H9 (cell line): ENCODE measurements around the gene TMED10. TPM values are rescaled to one million over a fixed set of nuclear protein-coding genes. Genes with fewer than 3 reads are reported as not detected.
A peak's percentile ranks its signal among the peaks of the same experiment; 100 is the strongest.

Source experiments
- DNase-seq: peaks from one replicate; pipeline ENCODE4 v3.0.0-alpha.2; 2017
- H2AFZ ChIP-seq: one replicate; pipeline ENCODE4 v1.6.1; 2013; ENCODE audit warnings: mild to moderate bottlenecking, low read length, control low read depth, moderate library complexity
- H2AK5ac ChIP-seq: 2 replicates; pipeline ENCODE4 v1.6.1; 2013; ENCODE audit warnings: low read length, control low read depth, mixed read lengths; ENCODE audit not compliant: insufficient read length
- H2BK120ac ChIP-seq: one replicate; pipeline ENCODE4 v1.6.1; 2013; ENCODE audit warnings: low read depth, mild to moderate bottlenecking, low read length, control low read depth, inconsistent platforms; ENCODE audit not compliant: poor library complexity, severe bottlenecking
- H2BK12ac ChIP-seq: 2 replicates; pipeline ENCODE4 v1.6.1; 2013; ENCODE audit warnings: low read length, control low read depth, mixed read lengths, low read depth; ENCODE audit not compliant: insufficient read length
- H2BK15ac ChIP-seq: 2 replicates; pipeline ENCODE4 v1.6.1; 2013; ENCODE audit warnings: low read depth, low read length, control low read depth
- H2BK20ac ChIP-seq: one replicate; pipeline ENCODE4 v1.6.1; 2013; ENCODE audit warnings: low read depth, mild to moderate bottlenecking, low read length, control low read depth, inconsistent platforms; ENCODE audit not compliant: poor library complexity, severe bottlenecking
- H2BK5ac ChIP-seq: 2 replicates; pipeline ENCODE4 v1.6.1; 2013; ENCODE audit warnings: low read length, control low read depth, mixed read lengths; ENCODE audit not compliant: insufficient read length
- H3K14ac ChIP-seq: 2 replicates; pipeline ENCODE4 v1.6.1; 2013; ENCODE audit warnings: low read length, control low read depth; ENCODE audit not compliant: insufficient read depth
- H3K18ac ChIP-seq: 2 replicates; pipeline ENCODE4 v1.6.1; 2013; ENCODE audit warnings: low read depth, mild to moderate bottlenecking, mixed read lengths, low read length, control low read depth; ENCODE audit not compliant: insufficient read length
- H3K23ac ChIP-seq: 2 replicates; pipeline ENCODE4 v1.6.1; 2013; ENCODE audit warnings: low read length, control low read depth, mixed read lengths, low read depth; ENCODE audit not compliant: insufficient read length
- H3K23me2 ChIP-seq: 2 replicates; pipeline ENCODE4 v1.6.1; 2013; ENCODE audit warnings: low read depth, mild to moderate bottlenecking, mixed read lengths, low read length, control low read depth; ENCODE audit not compliant: insufficient read length, poor library complexity, severe bottlenecking
- H3K27ac ChIP-seq: 2 replicates; pipeline ENCODE4 v1.5.1; 2013; ENCODE audit warnings: low read length, control low read depth, mixed read lengths, low read depth; ENCODE audit not compliant: insufficient read length
- H3K27me3 ChIP-seq: 2 replicates; pipeline ENCODE4 v1.6.1; 2013; ENCODE audit warnings: low read length, control low read depth, inconsistent platforms; ENCODE audit not compliant: insufficient read depth
- H3K4ac ChIP-seq: 2 replicates; pipeline ENCODE4 v1.6.1; 2013; ENCODE audit warnings: low read depth, mild to moderate bottlenecking, control low read depth, inconsistent platforms, low read length, moderate library complexity
- H3K4me1 ChIP-seq: 2 replicates; pipeline ENCODE4 v1.6.1; 2013; ENCODE audit warnings: low read length, control low read depth, inconsistent platforms; ENCODE audit not compliant: insufficient read depth
- H3K4me2 ChIP-seq: 2 replicates; pipeline ENCODE4 v1.6.1; 2013; ENCODE audit warnings: low read length, control low read depth, mixed read lengths; ENCODE audit not compliant: insufficient read length, insufficient read depth
- H3K56ac ChIP-seq: 2 replicates; pipeline ENCODE4 v1.6.1; 2013; ENCODE audit warnings: low read depth, mild to moderate bottlenecking, mixed read lengths, low read length, control low read depth; ENCODE audit not compliant: insufficient read length
- H3K79me1 ChIP-seq: 2 replicates; pipeline ENCODE4 v1.6.1; 2013; ENCODE audit warnings: low read depth, mild to moderate bottlenecking, moderate library complexity, low read length, control low read depth, inconsistent platforms; ENCODE audit not compliant: insufficient read depth, poor library complexity, severe bottlenecking
- H3K79me2 ChIP-seq: 2 replicates; pipeline ENCODE4 v1.6.1; 2013; ENCODE audit warnings: low read length, control low read depth, inconsistent platforms; ENCODE audit not compliant: insufficient read depth
- H3K9ac ChIP-seq: 2 replicates; pipeline ENCODE4 v1.6.1; 2013; ENCODE audit warnings: low read length, control low read depth, mixed read lengths; ENCODE audit not compliant: insufficient read length; ENCODE audit errors: extremely low read depth
- H3K9me3 ChIP-seq: one replicate; pipeline ENCODE4 v1.6.1; 2013; ENCODE audit warnings: low read depth, low read length, inconsistent platforms; ENCODE audit not compliant: control insufficient read depth
- H3T11ph ChIP-seq: one replicate; pipeline ENCODE4 v1.6.1; 2013; ENCODE audit warnings: mild to moderate bottlenecking, low read length, control low read depth, inconsistent platforms
- H4K20me1 ChIP-seq: one replicate; pipeline ENCODE4 v1.6.1; 2013; ENCODE audit not compliant: control insufficient read depth, insufficient read length, insufficient read depth
- H4K5ac ChIP-seq: 2 replicates; pipeline ENCODE4 v1.6.1; 2013; ENCODE audit warnings: low read depth, mild to moderate bottlenecking, mixed read lengths, low read length, control low read depth; ENCODE audit not compliant: insufficient read length
- H4K8ac ChIP-seq: replicated peaks from 2 replicates; pipeline ENCODE4 v1.6.1; 2013; ENCODE audit warnings: low read length, control low read depth, mixed read lengths, low read depth; ENCODE audit not compliant: insufficient read length
- H4K91ac ChIP-seq: 2 replicates; pipeline ENCODE4 v1.6.1; 2013; ENCODE audit warnings: low read depth, mild to moderate bottlenecking, moderate library complexity, mixed read lengths, low read length, control low read depth; ENCODE audit not compliant: insufficient read length
- H3K27ac Mint-ChIP-seq, 3 experiments: 2 replicates in 2 of 3; 3 replicates in 1 of 3; pipeline ENCODE4 v1.8.0; 2020 to 2021; ENCODE audit warnings: mixed read lengths in 3 of 3, mild to moderate bottlenecking in 1 of 3, moderate library complexity in 1 of 3
- H3K27me3 Mint-ChIP-seq: 2 replicates; pipeline ENCODE4 v1.8.0; 2021; ENCODE audit warnings: low read depth, mild to moderate bottlenecking, moderate library complexity, mixed read lengths
- H3K36me3 Mint-ChIP-seq, 3 experiments: 2 replicates in 2 of 3; 3 replicates in 1 of 3; pipeline ENCODE4 v1.8.0; 2020 to 2021; ENCODE audit warnings: low read depth in 3 of 3, mixed read lengths in 3 of 3; ENCODE audit not compliant: insufficient read depth in 1 of 3
- H3K4me1 Mint-ChIP-seq, 2 experiments: 2 replicates each; pipeline ENCODE4 v1.8.0; 2020; ENCODE audit warnings: mixed read lengths in 2 of 2
- H3K4me3 Mint-ChIP-seq, 2 experiments: 2 replicates in 1 of 2; 3 replicates in 1 of 2; pipeline ENCODE4 v1.8.0; 2020 to 2021; ENCODE audit warnings: mild to moderate bottlenecking in 2 of 2, mixed read lengths in 2 of 2, moderate library complexity in 1 of 2
- H3K9me3 Mint-ChIP-seq, 2 experiments: 2 replicates in 1 of 2; 3 replicates in 1 of 2; pipeline ENCODE4 v1.8.0; 2020; ENCODE audit warnings: mild to moderate bottlenecking in 2 of 2, mixed read lengths in 2 of 2, moderate library complexity in 1 of 2
- CTCF ChIP-seq: fragments of 200-600 bp; sonication (generic); conservative IDR thresholded peaks from 3 replicates; pipeline ENCODE4 v1.8.0; 2021; ENCODE audit warnings: antibody characterized with exemption, mild to moderate bottlenecking
- WGBS: extraction: QIAGEN DNeasy Blood & Tissue Kit; methylation state at CpG from one replicate; pipeline ENCODE4 v1.1.7; 2013; ENCODE audit warnings: missing lambda C conversion rate, low lambda C conversion rate, mixed read lengths; ENCODE audit not compliant: insufficient read length; ENCODE audit errors: extremely low coverage; 5-methylcytosine and 5-hydroxymethylcytosine counted together
- total RNA-seq: library from RNA; stranded (reverse); gene quantifications from 2 replicates; pipeline ENCODE4 v1.2.1, GENCODE V29; 2021

Gene TMED10
- total RNA-seq, 1 experiment from 2014 or later, result 176 TPM

GRCh38 chr14:75174066-75174465 lies 2.3 kb downstream of the TMED10 start:
- TF ChIP-seq CTCF, result no peak
- H3K27ac ChIP-seq, result no peak overlapping the region
- no peak overlapping the region for H2AK5ac ChIP-seq
- Mint-ChIP-seq H3K27ac (peak overlapping the region in 2 of 3 experiments; percentile 33 to 46; a peak in 3 of 7 replicates), H3K27me3 (no peaks in the 10 kb centered on the region), H3K4me3 (peak overlapping the region in 1 of 2 experiments; percentile 67; a peak in 3 of 5 replicates), H3K4me1 (peaks cover 9 to 22% of the 10 kb centered on the region in 2 experiments), H3K36me3 (peaks cover 0 to 4% (median 0%) of the 10 kb centered on the region in 3 experiments; a peak in 1 of 7 replicates), H3K9me3 (no peaks in the 10 kb centered on the region)
- H3K18ac ChIP-seq, result no peak overlapping the region
- no peak overlapping the region for H3K56ac ChIP-seq
- H4K8ac ChIP-seq, result no peak overlapping the region
- H3K27me3 ChIP-seq, result no peaks in the 10 kb centered on the region
- H3K9me3 ChIP-seq, result no peaks in the 10 kb centered on the region
- H2BK5ac ChIP-seq, result no peak overlapping the region
- no peak overlapping the region for H2AFZ ChIP-seq
- H2BK15ac ChIP-seq, result no peak overlapping the region
- no peak overlapping the region for H3K4me2 ChIP-seq
- H4K20me1 ChIP-seq, result no peaks in the 10 kb centered on the region
- no peak overlapping the region for H4K91ac ChIP-seq
- no peaks in the 10 kb centered on the region for H3K4me1 ChIP-seq
- no peak overlapping the region for H2BK120ac ChIP-seq
- no peak overlapping the region for H3K14ac ChIP-seq
- no peak overlapping the region for H3K9ac ChIP-seq
- H3K79me1 ChIP-seq, result peaks cover 9% of the 10 kb centered on the region
- no peak overlapping the region for H2BK12ac ChIP-seq
- no peak overlapping the region for H3K23ac ChIP-seq
- no CpG with 5 or more reads among the region's 2 CpGs for WGBS
- no peak overlapping the region for H3T11ph ChIP-seq
- no peak overlapping the region for H2BK20ac ChIP-seq
- no peak overlapping the region for H3K4ac ChIP-seq
- H4K5ac ChIP-seq, result no peak overlapping the region
- no peak for DNase-seq
- H3K23me2 ChIP-seq, result no peaks in the 10 kb centered on the region
- peaks cover 36% of the 10 kb centered on the region; the same call in 1 of the 2 replicates for H3K79me2 ChIP-seq
